A673 (cell line): ENCODE measurements around the gene E2F1.

Experiments
- CTCF ChIP-seq: fragments of 300-800, 200-600 bp; sonication (generic); conservative IDR thresholded peaks from 2 replicates; pipeline ENCODE4 v1.5.1; 2017; ENCODE audit warnings: low read depth, mild to moderate bottlenecking, antibody characterized with exemption, low read length, moderate library complexity, mixed read lengths
- EZH2 ChIP-seq: fragments of 200-600 bp; sonication (generic); IDR thresholded peaks from 2 replicates; pipeline ENCODE4 v1.6.1; 2017; ENCODE audit warnings: borderline replicate concordance, low read depth, mild to moderate bottlenecking, mixed read lengths, antibody characterized with exemption, low read length; ENCODE audit not compliant: poor library complexity, severe bottlenecking

DNA sequence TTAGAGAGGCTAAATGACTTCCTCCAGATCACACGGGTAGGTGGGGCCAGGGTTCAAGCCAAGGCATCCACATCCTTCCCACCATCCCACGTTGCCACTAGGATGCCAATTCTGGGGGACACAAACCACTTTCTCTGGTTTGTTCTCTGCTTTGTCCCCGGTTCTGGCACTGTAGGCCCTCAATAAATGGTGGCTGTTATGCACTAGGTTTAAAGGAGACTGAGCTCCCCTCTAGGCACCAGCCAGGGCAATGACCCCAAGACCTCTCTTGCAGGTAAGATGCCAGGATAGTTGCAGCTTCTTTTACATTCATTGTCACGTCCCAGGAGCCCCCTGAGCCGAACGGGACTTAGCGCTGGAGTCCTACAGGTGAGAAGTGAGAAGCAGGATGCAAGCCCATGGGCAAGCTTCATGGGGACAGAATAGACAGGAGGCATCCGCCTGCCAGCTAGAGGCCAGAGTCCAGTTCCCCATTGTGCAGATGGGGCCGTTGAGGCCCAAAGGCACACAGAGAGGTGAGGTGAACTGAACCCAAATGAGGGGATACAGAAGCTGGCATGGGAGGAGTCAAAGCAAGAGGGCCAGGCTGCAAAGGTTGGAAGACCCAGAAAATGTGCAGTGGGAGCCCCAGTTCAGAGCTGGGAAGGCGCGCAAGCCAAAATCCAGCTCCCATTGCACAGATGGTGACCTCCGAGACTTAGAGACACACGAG lies 33.2 kb upstream of the E2F1 start:
- TF ChIP-seq CTCF (no peak), EZH2 (no peak)
